ENCODE data around the gene TMED9.
"Not testable (repeated sequence)": the region's sequence is repeated elsewhere in the genome, so short reads cannot be mapped to it uniquely, and the experiment has no call there.

Gene TMED9
- 35.8 reads per million, percentile 60 among the genes with 10 or more reads in this experiment for total RNA-seq

GRCh38 chr5:177592010-177592834 lies at the start of gene TMED9:
TSS of gene TMED9 (plus strand) at chr5:177592203. CDS start at chr5:177592215, 12 bp downstream.
- peak; percentile 81 for DNase-seq

- no peak for DNase-seq
Observed at GRCh38 chr5:177542816-177543465, 49.1 kb upstream of the TMED9 start.

GRCh38 chr5:177545487-177546257 lies 46.3 kb upstream of the TMED9 start:
- DNase-seq: no peak

GRCh38 chr5:177546258-177546741 lies 45.7 kb upstream of the TMED9 start:
- DNase-seq: no peak

- DNase-seq: no peak
Observed at GRCh38 chr5:177547736-177548135, 44.3 kb upstream of the TMED9 start.

DNA sequence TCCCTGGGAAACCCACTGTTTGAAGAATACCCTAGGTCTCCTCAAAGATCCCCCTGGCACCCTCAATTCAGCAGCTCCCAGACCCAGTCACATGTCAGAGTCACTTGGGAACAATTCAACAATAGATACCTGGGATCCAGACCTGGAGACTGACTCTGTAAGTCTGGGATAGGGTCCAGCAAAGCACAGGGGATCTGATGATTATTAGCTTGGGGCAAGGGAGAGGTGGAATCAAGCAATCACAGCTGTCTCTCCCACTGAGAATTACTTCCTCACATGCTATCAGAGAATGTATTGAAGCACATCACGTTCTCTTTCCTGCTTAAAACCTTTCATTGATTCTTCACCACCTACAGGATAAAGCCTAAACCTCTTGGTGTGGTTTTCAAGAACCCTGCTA lies 43.5 kb upstream of the TMED9 start:
- no peak for DNase-seq

- DNase-seq: no peak
Observed at GRCh38 chr5:177550122-177550521, 41.9 kb upstream of the TMED9 start.

GRCh38 chr5:177552839-177553455 lies 39.1 kb upstream of the TMED9 start:
- no peak for DNase-seq

GRCh38 chr5:177553671-177554429 lies 38.2 kb upstream of the TMED9 start:
- no peak for DNase-seq

GRCh38 chr5:177554474-177555111 lies 37.4 kb upstream of the TMED9 start, which contains the start of gene FAM193B:
TSS of gene FAM193B (minus strand) at chr5:177554563. CDS start at chr5:177554458, 105 bp downstream.
- DNase-seq: peak; percentile 92

DNA sequence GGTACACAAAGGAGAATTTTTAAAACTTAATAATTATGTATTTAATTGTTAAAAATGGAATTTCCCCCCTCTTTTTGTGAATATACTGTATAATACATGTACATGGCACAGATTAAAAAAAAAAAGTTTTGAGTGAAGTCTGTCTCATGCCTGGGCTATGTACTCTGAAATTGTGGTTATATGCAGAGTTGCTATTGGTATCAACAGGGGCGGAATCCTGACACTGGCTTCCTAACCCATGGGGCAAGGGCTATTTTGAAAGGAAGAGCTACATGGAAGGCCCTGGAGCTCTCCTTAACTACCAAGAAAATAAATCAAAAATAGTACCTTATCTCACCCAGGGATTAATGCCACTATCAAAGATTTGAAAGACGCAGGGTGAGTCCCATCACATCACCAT lies 36.8 kb upstream of the TMED9 start:
- DNase-seq: no peak

DNA sequence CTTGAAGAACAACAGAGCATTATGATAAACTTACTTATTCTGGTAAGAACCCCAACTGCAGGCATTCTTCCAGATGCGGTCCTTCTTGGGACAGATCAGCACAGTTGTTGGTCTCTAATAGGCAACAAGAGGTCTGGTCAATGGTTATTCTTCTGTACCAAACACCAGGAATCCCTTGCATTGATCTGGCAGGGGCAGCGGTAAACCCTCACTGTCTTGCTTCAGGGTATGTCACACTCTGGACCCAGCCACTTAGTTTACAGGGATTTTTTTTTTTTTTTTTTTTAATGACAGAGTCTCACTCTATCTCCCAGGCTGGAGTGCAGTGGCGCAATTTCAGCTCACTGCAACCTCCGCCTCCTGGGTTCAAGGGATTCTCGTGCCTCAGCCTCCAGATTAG lies 36.3 kb upstream of the TMED9 start:
- no peak for DNase-seq

GRCh38 chr5:177557041-177557647 lies 34.9 kb upstream of the TMED9 start:
- no peak for DNase-seq

DNA sequence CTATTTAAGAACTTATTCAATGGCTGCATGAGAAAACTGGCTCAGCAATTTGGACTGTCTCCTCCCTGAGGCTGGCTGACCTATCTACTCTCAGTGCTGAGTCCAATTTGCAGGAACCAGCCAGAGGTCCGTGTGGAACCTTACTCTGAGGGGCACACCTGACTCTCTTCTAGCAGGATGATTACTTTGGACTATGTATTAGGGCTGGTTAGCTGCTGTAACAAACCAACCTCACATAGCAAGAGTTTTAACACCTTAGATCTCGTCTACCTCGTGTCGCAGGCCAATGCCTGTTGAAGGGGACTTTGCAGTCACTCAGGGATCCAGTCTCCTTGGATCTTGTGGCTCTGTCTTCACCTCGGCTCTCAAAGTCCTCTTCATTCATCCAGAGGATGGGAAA lies 34.2 kb upstream of the TMED9 start:
- no peak for DNase-seq

DNA sequence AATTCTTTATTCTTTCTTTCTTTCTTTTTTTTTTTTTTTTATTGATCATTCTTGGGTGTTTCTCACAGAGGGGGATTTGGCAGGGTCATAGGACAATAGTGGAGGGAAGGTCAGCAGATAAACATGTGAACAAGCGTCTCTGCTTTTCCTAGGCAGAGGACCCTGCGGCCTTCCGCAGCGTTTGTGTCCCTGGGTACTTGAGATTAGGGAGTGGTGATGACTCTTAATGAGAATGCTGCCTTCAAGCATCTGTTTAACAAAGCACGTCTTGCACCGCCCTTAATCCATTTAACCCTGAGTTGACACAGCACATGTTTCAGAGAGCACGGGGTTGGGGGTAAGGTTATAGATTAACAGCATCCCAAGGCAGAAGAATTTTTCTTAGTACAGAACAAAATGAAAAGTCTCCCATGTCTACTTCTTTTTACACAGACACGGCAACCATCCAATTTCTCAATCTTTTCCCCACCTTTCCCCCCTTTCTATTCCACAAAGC lies 32.5 kb upstream of the TMED9 start:
- not testable (repeated sequence) for DNase-seq

GRCh38 chr5:177565046-177565445 lies 27.0 kb upstream of the TMED9 start:
- no peak for DNase-seq

- DNase-seq: no peak
Observed at GRCh38 chr5:177568326-177568725, 23.7 kb upstream of the TMED9 start.

GRCh38 chr5:177569894-177570293 lies 22.1 kb upstream of the TMED9 start:
- DNase-seq: no peak

- DNase-seq: no peak
Observed at GRCh38 chr5:177575488-177575887, 16.5 kb upstream of the TMED9 start.

- no peak for DNase-seq
Observed at GRCh38 chr5:177576169-177576568, 15.8 kb upstream of the TMED9 start.

GRCh38 chr5:177578316-177578715 lies 13.7 kb upstream of the TMED9 start:
- no peak for DNase-seq
